ENCODE data around the gene C5orf63.

- TF ChIP-seq, protein P1, sequence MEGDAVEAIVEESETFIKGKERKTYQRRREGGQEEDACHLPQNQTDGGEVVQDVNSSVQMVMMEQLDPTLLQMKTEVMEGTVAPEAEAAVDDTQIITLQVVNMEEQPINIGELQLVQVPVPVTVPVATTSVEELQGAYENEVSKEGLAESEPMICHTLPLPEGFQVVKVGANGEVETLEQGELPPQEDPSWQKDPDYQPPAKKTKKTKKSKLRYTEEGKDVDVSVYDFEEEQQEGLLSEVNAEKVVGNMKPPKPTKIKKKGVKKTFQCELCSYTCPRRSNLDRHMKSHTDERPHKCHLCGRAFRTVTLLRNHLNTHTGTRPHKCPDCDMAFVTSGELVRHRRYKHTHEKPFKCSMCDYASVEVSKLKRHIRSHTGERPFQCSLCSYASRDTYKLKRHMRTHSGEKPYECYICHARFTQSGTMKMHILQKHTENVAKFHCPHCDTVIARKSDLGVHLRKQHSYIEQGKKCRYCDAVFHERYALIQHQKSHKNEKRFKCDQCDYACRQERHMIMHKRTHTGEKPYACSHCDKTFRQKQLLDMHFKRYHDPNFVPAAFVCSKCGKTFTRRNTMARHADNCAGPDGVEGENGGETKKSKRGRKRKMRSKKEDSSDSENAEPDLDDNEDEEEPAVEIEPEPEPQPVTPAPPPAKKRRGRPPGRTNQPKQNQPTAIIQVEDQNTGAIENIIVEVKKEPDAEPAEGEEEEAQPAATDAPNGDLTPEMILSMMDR (IDR thresholded peaks at IDR 0.05) = no peak
- no peak for TF ChIP-seq POLR2A (IDR thresholded peaks at IDR 0.05)
These were observed 31.7 kb downstream of the C5orf63 start for GRCh38 chr5:127041571-127041970.

All from adrenal gland (tissue), 5 donors.